K562 (cell line): ENCODE data around the gene PLA2G15. TPM values are rescaled to one million over a fixed set of nuclear protein-coding genes. Genes with fewer than 3 reads are reported as not detected.

ENCODE experiments used
- ATF2 ChIP-seq: sonication (generic); formaldehyde crosslinking; IDR thresholded peaks from 2 replicates; pipeline ENCODE4 v1.8.1; 2022; ENCODE audit warnings: missing genetic modification reagents
- DIDO1 ChIP-seq: fragments of 450-650 bp; IDR thresholded peaks from 2 replicates; pipeline ENCODE4 v1.6.1; 2016; ENCODE audit warnings: low read depth, missing biosample characterization, missing genetic modification characterization
- DMBX1 ChIP-seq: fragments of 250-450 bp; sonication (Bioruptor Pico); IDR thresholded peaks from 2 replicates; pipeline ENCODE4 v1.8.0; 2022; ENCODE audit warnings: inconsistent platforms, mild to moderate bottlenecking, moderate library complexity, borderline replicate concordance
- ETV1 ChIP-seq: fragments of 450-650 bp; conservative IDR thresholded peaks from 2 replicates; pipeline ENCODE4 v1.6.1; 2016; ENCODE audit warnings: missing genetic modification characterization, control low read depth, low read depth, missing compliant biosample characterization
- FOXP4 ChIP-seq: sonication (generic); formaldehyde crosslinking; IDR thresholded peaks from 2 replicates; pipeline ENCODE4 v1.8.0; 2022; ENCODE audit warnings: mild to moderate bottlenecking, missing genetic modification reagents, borderline replicate concordance
- HMG20A ChIP-seq: fragments of 450-650 bp; formaldehyde crosslinking; conservative IDR thresholded peaks from 2 replicates; pipeline ENCODE4 v1.4.0; 2020; ENCODE audit warnings: mild to moderate bottlenecking, mixed read lengths
- HOXB6 ChIP-seq: fragments of 250-450 bp; sonication (Bioruptor Pico); IDR thresholded peaks from 2 replicates; pipeline ENCODE4 v1.5.1; 2022; ENCODE audit warnings: mild to moderate bottlenecking, borderline replicate concordance
- MLLT1 ChIP-seq, 2 experiments: fragments of 450-650 bp; IDR thresholded peaks; 2 replicates each; pipeline ENCODE4 v1.6.1; 2016
- PRPF4 ChIP-seq: fragments of 200-400 bp; formaldehyde crosslinking; IDR thresholded peaks from one replicate; pipeline ENCODE4 v1.6.1; 2017; ENCODE audit warnings: low read length, low read depth, mild to moderate bottlenecking; ENCODE audit not compliant: insufficient read depth, poor library complexity, severe bottlenecking
- VEZF1 ChIP-seq: fragments of 200-800 bp; sonication (Bioruptor generic); IDR thresholded peaks from 2 replicates; pipeline ENCODE4 v1.6.1; 2017; ENCODE audit warnings: missing genetic modification characterization, missing compliant biosample characterization
- ZNF224 ChIP-seq: sonication (generic); formaldehyde crosslinking; IDR thresholded peaks from 2 replicates; pipeline ENCODE4 v1.8.0; 2022; ENCODE audit warnings: mild to moderate bottlenecking, missing genetic modification reagents
- ZNF274 ChIP-seq: IDR thresholded peaks from 2 replicates; pipeline ENCODE4 v1.6.1; 2011; ENCODE audit warnings: low read depth, mild to moderate bottlenecking, low read length, moderate library complexity, borderline replicate concordance
- ZNF282 ChIP-seq: sonication (generic); formaldehyde crosslinking; IDR thresholded peaks from 2 replicates; pipeline ENCODE4 v1.8.1; 2023; ENCODE audit warnings: missing genetic modification reagents
- ZNF668 ChIP-seq: fragments of 250-450 bp; sonication (Bioruptor Pico); IDR thresholded peaks from 2 replicates; pipeline ENCODE4 v1.8.0; 2022; ENCODE audit warnings: mild to moderate bottlenecking, inconsistent platforms
- ZNF740 ChIP-seq, 3 experiments: fragments of 200-800 bp in 1 of 3; sonication (Bioruptor generic) in 1 of 3; sonication (generic) in 1 of 3; formaldehyde crosslinking in 1 of 3; IDR thresholded peaks; 2 replicates each; pipeline versions ENCODE4 v1.6.1 to v1.8.0; 2016 to 2022; ENCODE audit warnings: mild to moderate bottlenecking in 2 of 3, missing compliant biosample characterization in 2 of 3, missing genetic modification characterization in 2 of 3, missing genetic modification reagents in 1 of 3
- ZNF79 ChIP-seq: fragments of 250-450 bp; sonication (Bioruptor Pico); IDR thresholded peaks from 2 replicates; pipeline ENCODE4 v1.4.0; 2020; ENCODE audit warnings: low read depth, mild to moderate bottlenecking, moderate library complexity
- ZSCAN32 ChIP-seq: fragments of 450-650 bp; formaldehyde crosslinking; IDR thresholded peaks from 2 replicates; pipeline ENCODE4 v1.4.0; 2020; ENCODE audit warnings: mild to moderate bottlenecking, moderate library complexity
- polyA plus RNA-seq, 8 experiments: library from polyadenylated mRNA; depleted of rRNA in 4 of 8; stranded (reverse) in 5 of 8; unstranded in 3 of 8; fragments of >200 nt; fragmentation: Nextera tagmentation in 2 of 8; fragmentation: Illumina TruSeq in 1 of 8; extraction: Ambion mirVana in 2 of 8; extraction: Trizol in 1 of 8; gene quantifications; 2 replicates each; pipeline versions ENCODE4 v1.2.1 to v1.2.3, GENCODE V29; 2011 to 2014; ENCODE audit warnings: inconsistent platforms in 1 of 8, missing spikeins in 1 of 8
- total RNA-seq, 7 experiments: library from RNA; depleted of rRNA in 6 of 7; stranded (reverse); fragments of >200 nt in 6 of 7; fragmentation: Illumina TruSeq in 2 of 7; extraction: Trizol in 2 of 7; gene quantifications; 2 replicates each; pipeline versions ENCODE4 v1.2.1 to v1.2.3, GENCODE V29; 2011 to 2021; ENCODE audit warnings: low replicate concordance in 1 of 7

PLA2G15 gene
- total and polyA plus RNA-seq, 9 of the 15 experiments (the other 6 are each of a cell fraction or from before 2014, with no cell fraction given), result 0.42 to 8.6 (median 4.8) TPM

- TF ChIP-seq FOXP4, result 0 out of 2 replicates have a peak, but pooled peaks have one; percentile 64
- no peak for TF ChIP-seq ZNF282 (CRISPR knock-in tag)
- TF ChIP-seq DMBX1, result no peak
- TF ChIP-seq HOXB6, result no peak
- no peak for TF ChIP-seq PRPF4
- peak; percentile 98 for TF ChIP-seq ZNF740 (CRISPR knock-in tag; IDR thresholded peaks at IDR 0.05)
- peak in 1 of 2 experiments; percentile 84; a peak in 2 of 4 replicates for TF ChIP-seq ZNF740 (tag; IDR thresholded peaks at IDR 0.05)
- TF ChIP-seq ZSCAN32 (CRISPR knock-in tag), result no peak
- no peak for TF ChIP-seq MLLT1 (IDR thresholded peaks at IDR 0.05)
- TF ChIP-seq HMG20A (CRISPR knock-in tag), result no peak
- TF ChIP-seq ZNF224 (CRISPR knock-in tag), result peak; percentile 74; the same call in 1 of the 2 replicates
- 0 out of 2 replicates have a peak, but pooled peaks have one; percentile 27 for TF ChIP-seq ZNF274
- no peak for TF ChIP-seq ZNF79 (CRISPR knock-in tag)
- TF ChIP-seq ZNF668 (CRISPR knock-in tag), result no peak
- TF ChIP-seq ATF2 (CRISPR knock-in tag), result no peak
- peak; percentile 75 for TF ChIP-seq VEZF1 (CRISPR knock-in tag)
- peak; percentile 68 for TF ChIP-seq ETV1 (tag)
- no peak for TF ChIP-seq DIDO1
Observed at GRCh38 chr16:68264128-68265077, 19.2 kb downstream of the PLA2G15 start, which contains the start of gene SLC7A6 (continued).
